HG03095 (cell line): ENCODE results near the gene TSPO.

Experiments used
- ATAC-seq: cut with Tn5 transposase; IDR thresholded peaks from one replicate; pipeline ENCODE4 v1.9.1; 2021; ENCODE audit warnings: moderate library complexity; ENCODE audit not compliant: unreplicated experiment

Gene TSPO

DNA sequence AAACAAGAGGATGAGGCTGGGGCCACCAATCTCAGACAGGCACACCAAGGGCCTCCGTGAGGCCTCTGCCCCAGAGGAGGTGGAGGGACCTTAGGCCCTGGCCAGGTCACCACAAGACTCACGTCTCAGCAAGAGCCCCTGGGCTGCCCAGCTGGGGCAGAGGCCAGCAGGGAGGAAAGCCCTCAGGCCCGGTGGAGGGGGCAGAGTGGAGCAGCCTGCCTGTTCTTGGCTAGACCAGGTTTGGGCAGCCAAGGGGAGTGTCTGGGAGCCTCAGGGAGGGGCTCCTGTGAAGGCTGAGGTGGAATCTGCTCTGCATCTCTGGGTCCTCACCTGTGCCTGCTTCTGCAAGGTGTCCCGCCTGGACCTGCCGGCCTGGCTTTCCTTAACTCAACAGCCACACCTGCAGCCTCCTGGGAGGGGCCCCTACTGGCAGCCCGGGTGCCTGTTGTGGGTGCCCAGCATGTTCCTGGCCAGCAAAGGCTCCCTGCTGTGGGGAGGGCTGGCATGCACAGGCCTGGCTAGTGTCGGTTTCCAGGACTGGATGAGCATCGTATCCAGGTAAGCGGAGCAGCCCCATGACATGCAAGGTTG lies 23.7 kb downstream of the TSPO start:
- ATAC-seq: no peak

DNA sequence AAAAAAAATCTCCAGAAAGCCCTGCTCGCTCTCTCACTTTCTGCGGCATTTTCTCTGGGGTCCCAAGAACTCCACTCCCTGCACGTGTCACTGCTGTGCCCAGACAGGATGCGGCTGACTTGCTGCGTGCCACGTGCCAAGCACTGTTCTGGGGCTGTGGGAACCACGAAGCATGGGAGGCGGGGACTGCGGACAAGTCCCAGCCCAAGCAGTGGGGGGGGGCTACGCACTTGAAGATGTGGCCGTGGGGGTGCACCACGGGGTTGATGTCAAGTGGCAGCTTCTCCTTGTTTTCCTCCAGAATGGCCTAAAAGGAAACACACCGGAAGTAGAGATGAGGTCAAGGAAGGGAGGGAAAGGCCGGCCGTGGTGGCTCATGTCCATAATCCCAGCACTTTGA lies 24.7 kb downstream of the TSPO start:
- no peak for ATAC-seq

DNA sequence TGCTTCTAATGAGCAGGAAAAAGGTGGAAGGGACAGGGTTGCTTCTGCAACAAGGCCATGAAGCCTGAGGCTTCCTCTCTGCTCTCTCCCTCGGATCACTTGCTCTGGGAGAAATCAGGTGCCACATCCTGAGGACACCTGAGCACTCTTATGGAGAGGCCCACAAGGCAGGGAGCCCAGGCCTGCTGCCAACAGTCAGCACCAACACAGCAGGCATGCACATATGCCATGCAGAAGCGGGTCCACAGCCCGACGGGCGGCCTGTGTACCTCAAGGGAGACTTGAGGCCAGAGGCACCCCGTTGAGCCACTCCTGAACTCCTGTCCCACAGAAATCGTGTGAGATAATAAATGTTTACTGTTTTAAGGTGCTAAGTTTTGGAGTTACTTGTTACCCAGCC lies 26.1 kb downstream of the TSPO start:
- ATAC-seq: no peak

DNA sequence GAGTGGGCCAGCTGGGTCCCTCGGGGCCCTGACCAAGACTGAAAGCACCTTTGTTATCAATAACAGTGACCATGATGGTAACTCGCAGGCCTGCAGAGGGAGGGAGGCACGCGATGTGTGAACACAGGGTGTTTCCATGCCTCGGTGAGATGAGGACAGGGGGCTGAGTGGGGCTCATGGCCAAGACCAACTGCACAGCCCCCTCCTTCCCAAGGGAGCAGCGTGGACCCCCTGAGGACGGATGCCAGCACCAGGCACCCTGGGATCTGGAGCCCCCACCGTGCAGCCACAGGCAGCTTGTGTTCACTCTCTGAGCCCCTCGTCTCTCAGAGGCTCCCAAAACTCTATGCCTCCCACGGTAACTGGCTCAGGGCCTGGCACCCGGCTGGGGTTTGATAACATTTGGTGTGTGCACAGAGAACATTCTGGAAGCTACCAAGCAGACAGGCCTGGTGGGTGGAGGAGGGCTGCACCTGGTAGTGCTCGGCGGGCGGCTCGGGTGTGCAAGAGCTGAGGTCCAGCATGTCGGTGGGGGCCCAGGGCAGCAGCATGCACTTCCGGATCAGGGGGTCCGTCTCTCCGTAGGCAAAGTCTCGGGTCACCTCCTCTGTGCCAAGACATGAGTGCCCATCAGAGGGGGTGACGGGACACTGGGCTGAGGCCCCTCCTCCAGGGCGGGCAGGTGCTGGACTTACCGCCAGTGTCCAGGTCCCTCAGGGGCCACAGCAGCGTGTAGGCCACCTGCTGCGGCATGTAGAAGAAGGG lies 28.0 kb downstream of the TSPO start:
- ATAC-seq: no peak

DNA sequence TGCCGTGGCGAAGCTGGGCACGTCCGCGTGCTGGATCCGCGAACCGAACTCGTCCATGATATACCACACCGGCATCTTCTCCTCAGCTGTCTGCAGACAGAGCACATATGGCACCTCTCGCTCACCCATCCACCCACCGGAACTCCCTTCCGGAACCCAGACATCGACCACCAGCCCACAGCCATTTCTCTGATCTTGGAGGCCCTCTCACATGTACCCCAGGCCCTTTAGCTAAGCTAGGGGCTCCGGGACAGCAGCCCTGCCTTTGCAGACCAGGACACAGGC lies 28.5 kb downstream of the TSPO start:
- ATAC-seq: no peak

DNA sequence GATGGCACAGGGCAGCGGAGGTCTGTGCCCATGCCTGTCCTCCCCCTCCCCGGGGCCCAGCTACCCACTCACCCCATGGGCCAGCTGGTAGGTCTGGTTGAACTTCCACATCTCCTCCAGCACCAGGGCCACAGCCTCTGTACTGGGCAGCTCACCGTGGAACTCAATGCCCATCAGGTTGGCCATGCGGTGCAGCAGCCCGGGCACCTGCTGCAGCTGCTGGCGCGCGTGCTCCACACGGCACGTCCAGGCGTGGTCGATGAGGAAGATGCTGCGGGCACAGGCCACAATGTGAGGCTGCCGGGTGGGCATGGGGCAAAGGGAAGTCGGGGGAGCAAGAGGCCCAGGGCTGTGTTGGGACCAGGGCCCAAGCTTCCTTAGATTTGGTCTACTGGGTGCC lies 29.3 kb downstream of the TSPO start:
- ATAC-seq: no peak

DNA sequence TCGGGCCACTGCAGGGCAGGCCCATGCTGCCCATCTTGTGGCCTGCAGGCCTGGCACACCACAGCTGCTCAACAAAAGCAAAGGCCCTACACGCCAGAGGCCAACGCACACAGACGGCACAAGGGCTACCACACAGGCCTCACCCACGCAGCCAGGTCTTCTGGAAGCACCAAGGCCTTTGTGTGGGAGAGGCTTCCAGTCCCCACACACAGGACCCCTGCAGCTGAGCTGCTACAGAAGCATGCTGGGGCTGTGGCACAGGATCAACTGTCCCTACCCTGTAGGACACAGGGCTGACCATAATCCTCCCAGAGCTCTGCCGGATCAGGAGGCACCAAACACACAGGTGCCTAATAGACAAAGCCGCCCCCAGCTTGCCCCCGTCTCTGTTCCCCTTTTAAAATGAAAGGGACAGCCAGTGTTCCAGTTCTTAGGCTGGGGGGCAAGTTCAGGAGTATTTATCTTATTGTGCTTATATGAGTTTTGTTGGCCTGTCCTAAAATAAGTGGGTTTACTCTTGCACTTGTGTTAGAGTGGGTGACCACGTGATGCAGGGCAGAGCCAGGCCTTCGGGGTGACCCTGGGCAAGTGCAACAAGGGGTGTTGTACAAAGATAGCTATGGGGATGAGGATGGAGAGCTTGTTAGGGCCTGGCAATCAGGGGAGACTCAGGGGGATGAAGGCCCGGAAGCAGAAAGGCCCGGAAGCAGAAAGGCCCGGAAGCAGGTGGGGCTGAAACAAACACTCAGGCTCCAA lies 30.1 kb downstream of the TSPO start:
- no peak for ATAC-seq

DNA sequence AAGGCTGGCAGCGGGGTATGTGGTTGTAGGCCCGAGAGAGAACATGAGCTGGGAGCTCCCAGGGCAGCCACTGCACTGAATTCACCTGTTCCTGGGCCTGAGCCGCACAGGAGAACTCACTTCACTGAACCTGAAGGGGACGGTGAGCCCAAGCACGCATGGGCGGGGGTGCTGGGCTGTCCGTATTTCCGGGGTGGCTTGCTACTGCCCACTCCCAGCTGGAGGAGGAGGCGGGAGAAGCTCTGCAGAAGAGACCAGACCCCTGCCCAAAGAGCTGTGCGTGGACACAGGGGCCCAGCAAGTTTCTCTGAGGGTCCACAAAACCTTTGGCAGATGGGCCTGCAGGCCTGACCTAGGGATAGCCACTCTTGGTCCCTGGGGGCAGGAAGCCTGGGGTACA lies 30.8 kb downstream of the TSPO start:
- ATAC-seq: no peak

DNA sequence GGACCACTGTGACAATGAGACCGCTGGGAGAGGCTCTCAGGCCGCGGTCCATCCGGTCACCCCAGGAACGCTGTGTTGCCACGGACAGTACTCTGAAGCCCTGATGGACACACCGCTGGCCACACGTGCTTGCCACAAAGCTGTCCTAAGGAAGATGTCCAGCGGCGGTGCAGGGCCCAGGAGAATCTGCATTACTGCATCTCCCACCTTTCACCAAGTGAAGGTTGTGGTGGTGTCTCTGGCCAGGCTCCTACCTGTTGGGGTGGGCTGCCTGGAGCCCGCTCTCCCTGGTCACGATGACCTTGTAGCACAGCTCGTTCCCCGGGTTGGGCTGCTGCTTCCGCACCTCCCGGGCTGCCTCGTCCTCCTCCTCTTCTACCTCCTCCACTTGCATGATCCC lies 31.4 kb downstream of the TSPO start:
- no peak for ATAC-seq

DNA sequence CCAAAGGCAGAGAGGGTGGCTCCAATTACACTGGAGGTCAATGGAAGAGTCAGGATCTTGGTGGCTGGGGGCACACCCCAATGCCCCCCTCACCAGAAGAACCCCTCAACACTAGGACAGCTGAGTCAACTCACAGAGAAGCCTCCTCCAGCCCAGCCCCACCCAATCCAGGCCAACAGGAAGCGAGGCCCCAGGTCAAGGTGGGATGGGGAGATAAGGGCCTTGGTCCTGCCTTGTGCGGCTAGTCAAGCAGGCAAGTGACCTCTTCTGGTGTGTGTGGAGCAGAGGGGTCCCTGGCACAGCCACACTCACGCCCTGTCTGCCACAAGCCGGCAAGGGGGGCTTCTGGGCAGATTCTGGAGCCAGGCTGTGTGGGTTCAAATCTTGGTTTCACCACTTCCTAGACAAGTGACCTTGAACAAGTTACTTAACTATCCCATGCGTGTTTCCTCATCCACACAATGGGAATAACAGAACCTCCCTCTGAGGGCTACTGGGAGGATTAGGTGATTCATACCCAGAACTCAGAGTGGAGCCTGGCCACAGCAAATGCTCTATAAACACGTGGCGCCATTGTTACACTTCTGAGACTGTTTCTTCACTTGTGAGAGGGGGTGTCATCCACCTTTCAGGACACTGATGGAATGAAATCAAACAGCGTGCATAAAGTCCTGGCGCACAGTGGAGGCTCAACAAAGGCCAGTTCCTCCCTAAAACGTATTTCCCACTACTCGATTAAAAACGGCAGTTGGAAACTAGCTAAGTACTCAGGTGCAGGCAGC lies 32.3 kb downstream of the TSPO start:
- no peak for ATAC-seq

DNA sequence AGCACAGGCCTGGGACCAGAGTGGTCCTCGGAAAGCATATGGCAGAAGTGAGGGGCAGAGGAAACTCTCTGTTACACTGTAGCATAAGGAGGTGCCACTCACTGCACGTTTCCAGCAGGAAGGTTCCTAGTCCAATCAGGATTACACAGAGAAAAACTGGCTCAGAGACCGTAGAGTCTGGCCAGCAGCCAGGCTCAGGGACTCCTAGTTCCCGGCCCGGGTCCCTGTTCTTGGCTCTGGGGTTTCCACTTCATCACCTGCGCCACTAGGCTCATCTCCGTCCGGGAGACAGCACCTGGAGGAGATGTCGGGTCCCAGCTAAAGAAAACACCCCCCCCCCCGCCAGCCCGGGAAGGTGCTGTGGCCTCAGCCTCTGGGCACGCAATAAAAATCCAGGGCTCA lies 34.5 kb downstream of the TSPO start:
- no peak for ATAC-seq

DNA sequence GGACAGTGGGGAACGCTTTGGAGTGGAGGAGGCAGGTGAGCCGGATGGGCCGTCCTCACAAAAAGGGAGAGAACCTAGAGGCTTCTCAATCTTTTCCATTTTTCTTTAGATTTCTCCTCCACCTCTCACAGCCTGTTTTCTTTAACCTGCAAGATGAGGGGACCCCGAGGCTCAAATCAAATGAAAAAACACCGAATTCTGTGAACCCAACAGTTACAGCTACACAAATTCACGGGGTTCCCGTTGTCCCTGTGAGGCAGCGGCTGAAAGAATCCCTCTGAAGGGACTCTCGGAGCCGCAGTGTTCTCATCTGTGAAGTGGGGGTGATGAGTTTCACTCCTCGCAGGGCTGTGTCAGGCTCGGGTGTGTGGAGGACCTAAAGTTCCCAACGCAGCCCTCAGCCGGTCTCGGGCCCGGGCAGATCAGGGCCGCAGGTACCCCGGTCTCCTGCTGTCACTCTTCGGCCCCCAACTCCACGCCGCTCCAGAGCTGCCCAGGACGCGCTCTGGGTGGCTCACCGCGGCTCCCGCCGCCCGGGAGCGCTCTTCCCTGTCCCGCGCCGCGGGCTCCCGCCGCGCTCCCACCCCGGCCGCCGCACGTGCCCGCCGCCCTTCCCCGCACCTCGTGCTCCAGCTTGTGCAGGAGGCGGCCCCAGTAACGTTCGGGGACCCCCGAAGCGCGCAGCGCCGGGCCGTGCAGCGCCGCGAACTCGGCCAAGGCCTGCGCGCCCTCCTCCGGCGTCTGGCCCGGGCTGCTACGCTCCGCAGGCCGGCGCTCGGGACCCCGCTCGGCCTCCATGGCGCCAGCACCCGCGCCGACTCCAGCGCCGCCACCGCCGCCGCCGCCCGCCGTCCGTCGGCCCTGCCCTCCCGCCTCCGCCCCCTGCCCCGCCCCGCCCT lies 35.2 kb downstream of the TSPO start, which contains the start of gene TTLL12:
TTLL12 (minus strand) TSS at position 863 of the 899 bp plus-strand sequence; CDS start at position 798, 65 bp downstream.
- peak; percentile 44 for ATAC-seq

DNA sequence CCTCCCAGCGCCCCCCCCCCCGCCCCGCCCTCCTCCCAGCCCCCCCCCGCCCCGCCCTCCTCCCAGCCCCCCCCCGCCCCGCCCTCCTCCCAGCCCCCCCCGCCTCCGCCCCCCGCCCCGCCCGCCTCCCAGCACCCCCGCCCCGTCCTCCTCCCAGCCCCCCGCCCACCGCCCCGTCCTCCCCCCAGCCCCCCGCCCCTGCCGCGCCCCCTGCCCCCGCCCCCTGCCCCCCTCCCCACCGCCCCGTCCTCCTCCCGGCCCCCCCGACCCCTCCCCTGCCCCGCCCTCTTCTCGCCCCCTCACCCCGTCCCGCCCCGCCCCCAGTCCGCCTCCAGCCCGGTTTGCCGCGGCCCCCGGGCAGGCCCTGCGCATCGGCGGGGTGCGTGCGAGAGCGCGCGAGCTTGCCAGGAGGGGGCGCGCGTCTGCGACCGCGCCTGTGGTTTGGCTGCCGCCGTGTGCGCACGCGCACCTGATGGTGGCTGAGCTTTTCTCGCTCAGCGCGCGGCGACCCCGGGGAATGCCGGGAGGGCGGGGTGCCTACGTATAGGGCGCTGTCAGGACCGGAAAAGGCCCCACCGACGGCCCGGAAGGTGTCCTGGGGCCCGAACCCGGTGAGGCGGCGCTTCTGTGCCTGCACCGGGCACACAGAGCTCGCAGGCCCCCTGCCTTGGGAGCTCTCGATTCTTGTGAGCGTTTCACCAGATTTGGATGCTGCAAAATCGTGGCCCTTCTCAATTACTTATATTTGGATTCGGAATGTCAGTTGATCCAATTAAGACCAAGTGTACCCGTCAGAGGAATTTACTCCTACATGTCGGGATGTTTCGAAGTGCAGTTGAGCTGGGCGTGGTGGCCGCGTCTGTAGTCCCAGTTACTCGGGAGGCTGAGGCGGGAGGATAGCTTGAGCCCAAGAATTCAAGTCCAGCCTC lies 36.1 kb downstream of the TSPO start:
- peak; percentile 65 for ATAC-seq

DNA sequence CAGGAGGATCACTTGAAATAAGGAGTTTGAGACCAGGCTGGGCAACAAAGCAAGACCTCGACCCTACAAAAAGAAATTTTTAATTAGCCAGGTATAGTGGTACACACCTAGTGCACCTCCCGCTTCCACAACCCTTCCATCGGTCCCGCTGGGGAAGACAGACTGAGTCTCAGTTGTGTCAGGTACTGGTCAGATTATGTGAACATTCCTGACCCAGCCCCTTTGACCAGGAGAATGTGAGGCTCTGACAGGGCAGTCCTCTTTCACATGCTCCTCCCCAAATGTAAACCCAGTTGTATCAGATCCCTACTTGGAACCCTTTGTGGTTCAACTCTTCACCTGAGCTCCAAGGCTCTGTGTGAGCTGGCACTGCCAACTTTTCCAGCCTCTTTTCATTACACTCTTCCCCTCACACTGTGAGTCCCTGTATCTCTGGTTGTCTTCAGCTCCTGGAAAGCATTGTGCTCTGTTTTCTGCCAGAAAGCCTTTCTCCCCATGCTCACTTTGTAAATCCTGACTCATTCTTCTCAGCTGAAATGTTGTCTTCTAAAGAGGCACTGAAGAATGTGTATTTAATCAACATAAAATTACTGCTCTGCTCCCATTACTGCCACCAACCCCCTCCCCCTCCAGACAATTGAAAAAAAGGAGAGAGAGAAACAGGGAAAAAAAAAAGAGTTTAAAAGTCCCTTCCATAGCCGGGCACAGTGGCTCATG lies 37.6 kb downstream of the TSPO start:
- ATAC-seq: no peak

DNA sequence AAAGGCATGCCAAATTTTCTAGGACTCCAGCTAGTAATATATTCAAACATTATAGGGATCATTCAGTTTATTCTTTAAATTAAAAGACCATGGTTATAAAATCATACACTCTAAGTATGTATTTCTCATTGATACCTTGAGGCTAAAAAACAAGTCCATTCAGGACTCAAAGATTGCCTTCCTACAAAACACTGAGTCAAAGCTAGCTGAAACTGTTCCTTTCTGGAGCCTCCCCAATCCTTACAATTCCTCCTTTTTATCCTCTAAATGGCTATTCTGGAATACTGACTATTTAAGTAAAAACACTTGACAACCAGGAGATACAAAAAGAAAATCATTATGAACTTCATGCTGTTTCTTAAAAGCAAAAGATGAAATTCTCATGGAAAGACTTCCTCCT lies 40.5 kb downstream of the TSPO start:
- ATAC-seq: no peak

DNA sequence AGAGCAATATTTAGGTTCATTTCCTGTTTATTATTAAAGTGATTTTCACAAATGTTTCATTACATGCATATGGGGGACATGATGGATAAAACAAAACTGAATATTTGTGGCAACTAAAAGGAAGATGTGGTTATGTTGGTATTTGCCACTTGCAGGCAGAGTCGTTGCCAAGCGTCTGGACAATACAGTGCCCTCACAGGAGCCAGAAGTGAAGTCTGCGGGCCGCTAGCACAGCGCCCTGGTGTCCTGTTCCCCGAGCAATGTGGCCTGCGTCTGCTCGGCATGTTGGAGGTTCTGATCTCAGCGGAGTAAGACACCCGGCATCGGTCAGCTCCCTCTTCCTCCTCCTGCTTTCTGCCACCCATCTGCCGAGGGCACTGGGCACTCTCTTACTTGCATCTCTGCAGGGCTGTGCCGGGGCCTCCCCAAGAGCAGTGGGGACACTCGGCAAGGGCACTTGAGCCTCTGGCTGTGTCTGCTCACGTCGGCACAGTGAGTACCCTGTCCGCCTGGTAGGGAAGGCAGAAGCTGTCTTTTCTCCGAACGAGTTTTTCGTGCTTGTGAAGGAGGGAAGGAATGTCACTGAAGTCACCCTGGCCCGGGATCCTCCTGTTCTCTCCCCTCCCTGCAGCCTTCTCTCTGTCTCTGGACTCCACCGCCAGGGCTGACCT lies 46.0 kb downstream of the TSPO start:
- no peak for ATAC-seq

DNA sequence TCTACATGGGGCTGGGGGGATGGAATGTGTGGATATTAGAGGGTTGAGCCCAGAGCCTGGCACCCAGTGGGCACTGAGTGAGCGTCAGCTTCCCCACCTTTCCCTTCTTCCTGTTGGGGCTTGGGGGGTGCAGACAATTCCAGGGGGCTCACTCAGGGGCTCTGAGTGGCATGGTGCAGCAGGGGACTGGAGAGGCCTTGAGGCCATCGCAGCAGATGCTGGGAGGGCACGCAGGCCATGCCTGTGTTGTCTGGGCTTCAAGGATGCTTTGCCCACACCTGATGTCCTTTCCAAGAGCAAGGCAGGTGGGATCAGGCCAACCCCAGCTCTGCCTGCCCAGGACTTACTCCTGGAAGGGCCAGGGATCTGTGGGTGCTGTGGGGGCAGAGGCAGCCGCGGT lies 46.8 kb downstream of the TSPO start:
- ATAC-seq: no peak

DNA sequence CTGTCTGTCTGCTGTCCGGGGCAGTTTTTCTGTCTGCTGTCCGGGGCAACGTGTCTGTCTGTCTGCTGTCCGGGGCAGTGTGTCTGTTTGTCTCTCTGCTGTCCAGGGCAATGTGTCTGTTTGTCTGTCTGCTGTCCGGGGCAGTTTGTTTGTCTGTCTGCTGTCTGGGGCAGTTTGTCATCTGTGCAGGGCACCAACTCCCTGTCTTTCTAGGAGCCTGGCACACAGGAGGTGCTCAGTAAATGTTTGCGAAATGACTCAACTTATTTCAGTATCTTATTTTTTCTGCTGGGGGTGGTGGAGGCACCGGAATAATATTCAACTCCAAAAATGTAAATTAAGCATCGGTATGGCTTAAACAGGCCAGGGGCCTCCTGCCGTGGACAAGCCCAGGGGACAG lies 47.6 kb downstream of the TSPO start:
- no peak for ATAC-seq
